PC-3 (cell line): ENCODE data around the gene CNN1. TPM values are rescaled to one million over a fixed set of nuclear protein-coding genes. Genes with fewer than 3 reads are reported as not detected.

Experiments
- ATAC-seq: fragments of 200-7000 bp; cut with Tn5 transposase; 2 replicates; pipeline ENCODE4 v1.9.1; 2020; ENCODE audit warnings: mild to moderate bottlenecking, moderate library complexity
- BruUV-seq: library from RNA; stranded (reverse); fragments of 400-500 nt; replicated peaks from 2 replicates; lab custom pipeline; 2021; lab: Mats Ljungman, UMichigan
- CTCF ChIA-PET: fragments of 300-600 bp; sonication (Branson Sonifier 250); formaldehyde crosslinking; loops from one replicate; lab custom pipeline; 2022; ENCODE audit warnings: antibody characterized with exemption; lab: Charles Lee
- POLR2A ChIA-PET: fragments of 300-600 bp; sonication (Branson Sonifier 250); formaldehyde crosslinking; loops from one replicate; lab custom pipeline; 2022; ENCODE audit warnings: antibody characterized with exemption; ENCODE audit not compliant: unreplicated experiment; lab: Charles Lee
- DNase-seq: peaks from one replicate; pipeline ENCODE4 v3.0.0-alpha.2; 2015
- H2AFZ ChIP-seq: fragments of 300-600 bp; sonication (generic); 2 replicates; pipeline ENCODE4 v1.6.0; 2016; ENCODE audit warnings: antibody characterized with exemption, low read length
- H3F3A ChIP-seq: fragments of 300-600 bp; sonication (generic); one replicate; pipeline ENCODE4 v1.6.0; 2017; ENCODE audit warnings: antibody characterized with exemption, low read length, control low read depth, mild to moderate bottlenecking; ENCODE audit not compliant: unreplicated experiment
- H3K27ac ChIP-seq: fragments of 300-600 bp; sonication (generic); 2 replicates; pipeline ENCODE4 v1.5.1; 2016; ENCODE audit warnings: mild to moderate bottlenecking, low read length
- H3K27me3 ChIP-seq: fragments of 300-600 bp; sonication (generic); 2 replicates; pipeline ENCODE4 v1.6.1; 2016; ENCODE audit warnings: low read length, mixed read lengths
- H3K36me3 ChIP-seq: fragments of 300-600 bp; sonication (generic); 2 replicates; pipeline ENCODE4 v1.6.1; 2016; ENCODE audit warnings: low read depth, mixed run types, low read length, mixed read lengths
- H3K4me1 ChIP-seq: fragments of 300-600 bp; sonication (generic); 2 replicates; pipeline ENCODE4 v1.5.1; 2016; ENCODE audit warnings: low read length; ENCODE audit not compliant: insufficient read depth
- H3K4me2 ChIP-seq: fragments of 300-600 bp; sonication (generic); 2 replicates; pipeline ENCODE4 v1.6.0; 2016; ENCODE audit warnings: low read length
- H3K4me3 ChIP-seq: fragments of 300-600 bp; sonication (generic); 2 replicates; pipeline ENCODE4 v1.5.1; 2016; ENCODE audit warnings: mild to moderate bottlenecking, low read length, mixed read lengths
- H3K79me2 ChIP-seq: fragments of 300-600 bp; sonication (generic); 2 replicates; pipeline ENCODE4 v1.6.1; 2017; ENCODE audit warnings: low read length, mixed read lengths
- H3K9ac ChIP-seq: fragments of 300-600 bp; sonication (generic); 2 replicates; pipeline ENCODE4 v1.6.0; 2016; ENCODE audit warnings: mild to moderate bottlenecking, low read length
- H3K9me2 ChIP-seq: fragments of 300-600 bp; sonication (generic); replicated peaks from 2 replicates; pipeline ENCODE4 v1.6.1; 2016; ENCODE audit warnings: mixed run types, low read length, mixed read lengths
- H3K9me3 ChIP-seq: fragments of 300-600 bp; sonication (generic); 2 replicates; pipeline ENCODE4 v1.6.1; 2016; ENCODE audit warnings: low read length, mixed read lengths
- H4K20me1 ChIP-seq: fragments of 300-600 bp; sonication (generic); 2 replicates; pipeline ENCODE4 v1.6.1; 2016; ENCODE audit warnings: low read length, mixed read lengths
- EZH2 ChIP-seq: fragments of 300-600 bp; sonication (generic); IDR thresholded peaks from one replicate; pipeline ENCODE4 v1.6.1; 2017; ENCODE audit warnings: antibody characterized with exemption, mild to moderate bottlenecking, low read length; ENCODE audit not compliant: unreplicated experiment
- EZH2phosphoT487 ChIP-seq: fragments of 300-600 bp; sonication (generic); IDR thresholded peaks from 2 replicates; pipeline ENCODE4 v1.6.1; 2018; ENCODE audit warnings: mild to moderate bottlenecking, antibody characterized with exemption, low read length, borderline replicate concordance
- intact Hi-C: fragments of 100-400 bp; cut with micrococcal nuclease; formaldehyde crosslinking; loops from 2 replicates; pipeline ENCODE4 v1.9.0; 2023
- total RNA-seq: library from RNA; depleted of rRNA; stranded (reverse); fragments of >200 nt; gene quantifications from 2 replicates; pipeline ENCODE4 v1.2.3, GENCODE V29; 2014
- TF ChIP-seq, protein P1 (sequence below): fragments of 300-600 bp; sonication (generic); conservative IDR thresholded peaks from 2 replicates; pipeline ENCODE4 v1.5.1; 2017; ENCODE audit warnings: antibody characterized with exemption, low read depth, mild to moderate bottlenecking, low read length

The CNN1 gene
- total RNA-seq, 1 experiment from 2014 or later: 0.77 TPM

DNA sequence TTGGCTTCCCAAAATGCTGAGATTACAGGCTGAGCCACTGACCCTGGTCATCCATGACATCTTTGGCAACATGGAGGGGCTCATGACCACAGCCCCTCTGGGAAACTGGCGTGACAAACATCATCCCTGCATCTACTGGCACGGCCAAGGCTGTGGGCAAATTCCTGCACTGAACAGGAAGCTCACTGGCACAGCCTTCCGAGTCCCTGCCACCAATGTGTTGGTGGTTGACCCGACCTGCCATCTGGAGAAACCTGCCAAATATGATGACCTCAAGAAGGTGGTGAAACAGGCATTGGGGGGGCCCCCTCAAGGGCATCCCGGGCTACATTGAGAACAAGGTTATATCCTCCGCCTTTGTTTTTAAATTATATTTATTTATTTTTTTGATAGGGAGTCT lies 47.7 kb downstream of the CNN1 start:
- DNase-seq: no peak
- ChIA-PET POLR2A (interaction anchor here (0.7 kb wide), 1 partner anchor 18 kb away, joined by 5 read pairs; no protein-coding TSS in a partner anchor), CTCF (no interaction called here)
- Histone ChIP-seq H3K27ac (no peak overlapping the region), H3K4me2 (no peak overlapping the region), H3K4me3 (no peak overlapping the region), H3F3A (no peaks in the 10 kb centered on the region), H3K4me1 (0 out of 2 replicates have a peak, but pooled peaks cover 5% of the 10 kb centered on the region), H3K79me2 (no peaks in the 10 kb centered on the region), H3K9ac (no peak overlapping the region), H3K9me2 (no peaks in the 10 kb centered on the region), H3K27me3 (no peaks in the 10 kb centered on the region), H2AFZ (no peak overlapping the region), H4K20me1 (no peaks in the 10 kb centered on the region), H3K9me3 (no peaks in the 10 kb centered on the region), H3K36me3 (no peaks in the 10 kb centered on the region)
- TF ChIP-seq, protein P1, sequence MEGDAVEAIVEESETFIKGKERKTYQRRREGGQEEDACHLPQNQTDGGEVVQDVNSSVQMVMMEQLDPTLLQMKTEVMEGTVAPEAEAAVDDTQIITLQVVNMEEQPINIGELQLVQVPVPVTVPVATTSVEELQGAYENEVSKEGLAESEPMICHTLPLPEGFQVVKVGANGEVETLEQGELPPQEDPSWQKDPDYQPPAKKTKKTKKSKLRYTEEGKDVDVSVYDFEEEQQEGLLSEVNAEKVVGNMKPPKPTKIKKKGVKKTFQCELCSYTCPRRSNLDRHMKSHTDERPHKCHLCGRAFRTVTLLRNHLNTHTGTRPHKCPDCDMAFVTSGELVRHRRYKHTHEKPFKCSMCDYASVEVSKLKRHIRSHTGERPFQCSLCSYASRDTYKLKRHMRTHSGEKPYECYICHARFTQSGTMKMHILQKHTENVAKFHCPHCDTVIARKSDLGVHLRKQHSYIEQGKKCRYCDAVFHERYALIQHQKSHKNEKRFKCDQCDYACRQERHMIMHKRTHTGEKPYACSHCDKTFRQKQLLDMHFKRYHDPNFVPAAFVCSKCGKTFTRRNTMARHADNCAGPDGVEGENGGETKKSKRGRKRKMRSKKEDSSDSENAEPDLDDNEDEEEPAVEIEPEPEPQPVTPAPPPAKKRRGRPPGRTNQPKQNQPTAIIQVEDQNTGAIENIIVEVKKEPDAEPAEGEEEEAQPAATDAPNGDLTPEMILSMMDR: no peak
- TF ChIP-seq EZH2phosphoT487 (no peak), EZH2 (no peak)
- intact Hi-C loops: loop anchor here (2.0 to 5.0 kb wide), 3 partner anchors 28 to 89 kb away; partner anchors contain the start of genes CNN1 and ELOF1
- no peak for ATAC-seq
- BruUV-seq: no TSS peak

DNA sequence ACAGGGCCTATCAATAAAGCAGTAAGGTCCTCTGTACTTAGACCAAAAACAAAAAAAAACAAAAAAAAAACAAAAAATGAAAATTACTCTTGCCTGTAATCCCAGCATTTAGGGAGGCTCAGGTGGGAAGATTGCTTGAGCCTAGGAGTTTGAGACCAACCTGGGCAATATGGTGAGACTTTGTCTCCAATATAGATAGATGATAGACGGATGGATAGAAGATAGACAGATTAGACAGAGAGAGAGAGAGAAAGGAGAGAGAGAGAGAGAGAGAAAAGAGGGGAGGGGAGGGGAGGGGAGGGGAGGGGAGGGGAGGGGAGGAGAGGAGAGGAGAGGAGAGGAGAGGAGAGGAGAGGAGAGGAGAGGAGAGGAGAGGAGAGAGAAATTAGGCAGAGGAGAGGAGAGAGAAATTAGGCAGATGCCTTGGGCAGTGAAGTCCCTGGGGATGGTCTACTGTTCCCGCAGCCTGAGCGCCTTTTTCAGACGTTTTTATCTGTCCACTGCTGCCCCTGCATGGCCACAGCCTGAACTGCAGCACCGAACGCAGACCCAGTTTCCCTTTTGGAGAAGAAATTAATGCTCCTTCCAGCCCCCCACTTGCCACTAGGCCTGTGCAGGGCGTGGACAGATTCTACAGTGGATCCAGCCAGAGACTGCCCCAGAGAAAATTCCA lies 48.8 kb downstream of the CNN1 start:
- H3K9me2 ChIP-seq: no peaks in the 10 kb centered on the region
- ATAC-seq: peak; percentile 92
- POLR2A ChIA-PET: no interaction called here
- H3K36me3 ChIP-seq: no peaks in the 10 kb centered on the region
- TF ChIP-seq, protein P1: peak; percentile 93
- no peak for TF ChIP-seq EZH2phosphoT487
- no peak overlapping the region for H3K27ac ChIP-seq
- no peaks in the 10 kb centered on the region for H4K20me1 ChIP-seq
- CTCF ChIA-PET: interaction anchor here (1.0 kb wide), 1 partner anchor 29 kb away, joined by 7 read pairs; the partner anchor contains the start of gene ELOF1
- H3K4me1 ChIP-seq: 0 out of 2 replicates have a peak, but pooled peaks cover 5% of the 10 kb centered on the region
- H3K9me3 ChIP-seq: no peaks in the 10 kb centered on the region
- H3K4me3 ChIP-seq: peak overlapping the region; percentile 62
- intact Hi-C loops: loop anchor here (2.0 to 5.0 kb wide), 3 partner anchors 29 to 90 kb away; partner anchors contain the start of genes CNN1 and ELOF1
- DNase-seq: peak; percentile 85
- 0 out of 2 replicates have a peak overlapping the region, but pooled peaks have one; percentile 17 for H3K9ac ChIP-seq
- BruUV-seq: no TSS peak
- H3K27me3 ChIP-seq: no peaks in the 10 kb centered on the region
- H2AFZ ChIP-seq: peak overlapping the region; percentile 88
- no peaks in the 10 kb centered on the region for H3F3A ChIP-seq
- H3K79me2 ChIP-seq: no peaks in the 10 kb centered on the region
- peak overlapping the region; percentile 90 for H3K4me2 ChIP-seq
